Subcutaneous abdominal adipose tissue (tissue), 5 donors: ENCODE results near the gene CBARP.
A peak's percentile ranks its signal among the peaks of the same experiment; 100 is the strongest.
"Not testable (repeated sequence)": the region's sequence is repeated elsewhere in the genome, so short reads cannot be mapped to it uniquely, and the experiment has no call there.

Experiments used
- H3K27ac ChIP-seq: one replicate; pipeline ENCODE4 v1.7.0; 2013; ENCODE audit warnings: low read depth, mild to moderate bottlenecking, inconsistent platforms, low read length, moderate library complexity
- H3K27me3 ChIP-seq, 5 donors: one replicate each; pipeline ENCODE4 v1.7.0; 2013; ENCODE audit warnings: low read length in 5 of 5, inconsistent platforms in 1 of 5; ENCODE audit not compliant: control insufficient read depth in 5 of 5, insufficient read depth in 4 of 5
- H3K36me3 ChIP-seq, 5 donors: one replicate each; pipeline ENCODE4 v1.7.0; 2013; ENCODE audit warnings: low read length in 5 of 5; ENCODE audit not compliant: control insufficient read depth in 5 of 5, insufficient read depth in 5 of 5
- H3K4me1 ChIP-seq, 5 donors: one replicate each; pipeline ENCODE4 v1.7.0; 2013; ENCODE audit warnings: low read length in 5 of 5, mild to moderate bottlenecking in 3 of 5, moderate library complexity in 1 of 5; ENCODE audit not compliant: control insufficient read depth in 5 of 5, insufficient read depth in 5 of 5
- H3K4me3 ChIP-seq, 5 donors: one replicate each; pipeline ENCODE4 v1.7.0; 2013; ENCODE audit warnings: low read length in 5 of 5, low read depth in 1 of 5
- H3K9ac ChIP-seq, 5 donors: one replicate each; pipeline ENCODE4 v1.7.0; 2013; ENCODE audit warnings: low read length in 5 of 5, mild to moderate bottlenecking in 4 of 5, moderate library complexity in 3 of 5
- H3K9me3 ChIP-seq, 5 donors: one replicate each; pipeline ENCODE4 v1.7.0; 2013; ENCODE audit warnings: low read length in 5 of 5; ENCODE audit not compliant: control insufficient read depth in 5 of 5
- donor health status: healthy.
- donor health status: healthy.
- donor health status: healthy.
- donor health status: healthy.
- donor health status: healthy.

CBARP gene

DNA sequence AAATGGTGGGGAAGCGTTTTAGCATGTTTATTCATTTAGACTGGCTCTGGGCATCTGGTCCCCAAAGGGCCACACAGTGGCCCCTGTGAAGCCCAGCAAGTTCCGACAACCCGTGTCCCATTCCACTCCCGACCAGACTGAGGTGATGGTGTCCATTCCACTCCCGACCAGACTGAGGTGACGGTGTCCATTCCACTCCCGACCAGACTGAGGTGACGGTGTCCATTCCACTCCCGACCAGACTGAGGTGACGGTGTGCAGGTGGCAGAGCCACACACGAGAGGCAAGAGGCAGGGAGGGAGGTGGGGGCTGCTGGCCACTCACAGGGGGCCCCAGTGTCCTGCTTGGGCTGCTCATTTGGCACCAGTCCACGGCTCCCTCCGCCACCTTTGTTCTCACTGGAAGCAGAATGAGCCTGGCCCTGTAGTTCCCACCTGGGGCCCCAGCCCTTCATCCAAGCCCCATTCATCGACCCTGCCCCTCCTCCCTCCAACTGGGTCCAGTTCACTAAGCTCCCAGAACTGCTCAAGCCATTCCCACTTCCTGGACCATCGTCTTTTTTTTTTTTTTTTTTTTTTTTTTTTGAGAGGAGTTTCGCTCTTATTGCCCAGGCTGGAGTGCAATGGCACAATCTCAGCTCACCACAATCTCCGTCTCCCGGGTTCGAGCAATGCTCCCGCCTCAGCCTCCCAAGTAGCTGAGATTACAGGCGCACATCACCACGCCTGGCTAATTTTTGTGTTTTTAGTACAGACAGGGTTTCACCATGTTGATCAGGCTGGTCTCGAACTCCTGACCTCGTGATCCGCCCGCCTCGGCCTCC, 8.7 kb upstream of the CBARP start:
- Histone ChIP-seq H3K27ac (peak overlapping the region; percentile 41), H3K9ac (peak overlapping the region in 1 of 5 donors; percentile 30), H3K4me1 (peaks cover 2 to 60% (median 56%) of the 10 kb centered on the region in 5 donors)
- H3K4me3 ChIP-seq, H3K27me3 ChIP-seq, H3K9me3 ChIP-seq, H3K36me3 ChIP-seq: not testable (repeated sequence)

DNA sequence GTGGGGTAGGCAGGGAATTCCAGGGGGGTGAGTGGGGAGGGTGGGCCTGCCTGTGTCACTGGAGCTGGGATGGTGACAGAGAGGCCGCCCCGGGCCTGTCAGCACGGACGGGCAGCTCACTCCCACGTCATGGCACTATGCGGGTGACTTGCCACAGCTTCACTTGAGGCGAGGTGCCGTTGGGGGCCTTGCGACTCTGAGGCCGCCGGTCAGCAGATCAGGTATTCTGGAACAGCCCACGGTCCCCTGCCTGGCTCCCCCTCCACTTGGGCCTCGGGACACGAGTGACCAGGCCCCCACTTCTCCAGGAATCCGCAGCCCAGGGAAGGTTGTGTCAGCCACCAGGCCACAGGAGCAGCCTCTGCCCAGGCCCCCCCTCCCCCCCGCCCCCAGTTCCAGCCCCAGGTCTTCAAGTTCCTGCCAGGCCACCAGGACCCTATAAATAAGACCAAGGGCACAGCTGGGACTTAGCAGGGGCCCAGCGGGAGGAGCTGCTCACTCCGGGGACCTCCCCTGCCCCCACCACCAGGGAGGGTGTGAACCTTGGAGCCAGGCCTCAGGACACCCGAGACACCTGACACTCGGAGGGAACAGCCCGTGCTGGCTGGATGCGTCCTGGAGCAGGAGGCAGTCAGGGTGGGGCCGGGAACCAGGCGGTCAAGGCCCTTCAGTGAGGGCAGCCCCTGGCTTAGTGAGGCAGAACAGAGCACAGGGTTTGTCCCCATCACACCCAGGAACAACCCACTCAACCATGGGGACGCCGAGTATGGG, 7.9 kb upstream of the CBARP start:
- Histone ChIP-seq H3K4me1 (peaks cover 0 to 63% (median 61%) of the 10 kb centered on the region in 5 donors), H3K9ac (peak overlapping the region in 3 of 5 donors; percentile 30 to 72 (median 55)), H3K27ac (peak overlapping the region; percentile 94), H3K27me3 (no peaks in the 10 kb centered on the region), H3K36me3 (no peaks in the 10 kb centered on the region), H3K9me3 (no peaks in the 10 kb centered on the region), H3K4me3 (no peak overlapping the region)

DNA sequence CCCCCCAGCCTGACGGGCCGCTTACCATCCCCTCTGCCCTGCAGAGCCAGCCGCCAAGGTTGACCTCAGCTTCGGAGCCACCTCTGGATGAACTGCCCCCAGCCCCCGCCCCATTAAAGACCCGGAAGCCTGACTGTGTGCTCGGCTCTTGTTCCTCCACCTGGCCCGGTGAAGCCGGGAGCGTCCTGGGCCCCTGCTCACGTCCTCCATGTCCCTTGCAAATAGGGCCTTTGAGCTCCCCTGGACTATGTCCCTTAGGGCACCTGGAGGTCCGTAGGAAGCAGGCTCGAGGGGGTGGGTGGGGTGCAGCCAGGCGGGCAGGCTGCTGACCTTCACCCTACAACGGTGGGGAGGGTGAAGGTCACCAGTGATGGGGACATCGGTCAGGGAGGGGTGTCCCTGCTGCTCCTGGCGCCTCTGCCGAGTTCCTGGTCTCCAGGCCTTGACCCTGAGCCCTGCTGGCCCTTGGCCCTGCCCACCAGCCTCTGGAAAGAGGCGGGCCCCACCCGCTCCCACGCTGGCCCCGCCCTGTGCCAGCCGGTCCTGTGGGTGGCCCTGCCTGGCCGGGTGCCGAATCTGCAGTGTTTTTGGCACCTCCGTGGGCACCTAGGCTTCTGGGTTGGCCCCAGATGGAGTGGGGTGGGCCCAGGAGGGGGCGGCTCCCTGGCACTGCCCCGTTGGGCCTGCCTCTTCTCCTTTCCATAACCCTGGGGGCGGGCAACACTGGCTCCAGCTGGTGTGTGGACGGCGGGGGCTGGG, 7.1 kb upstream of the CBARP start:
- Histone ChIP-seq H3K9ac (peak overlapping the region; percentile 33 to 72 (median 42)), H3K27ac (peak overlapping the region; percentile 94), H3K9me3 (no peaks in the 10 kb centered on the region), H3K36me3 (no peaks in the 10 kb centered on the region), H3K4me3 (peak overlapping the region in 4 of 5 donors; percentile 27 to 55 (median 40)), H3K4me1 (peaks cover 0 to 69% (median 63%) of the 10 kb centered on the region in 5 donors), H3K27me3 (no peaks in the 10 kb centered on the region)

DNA sequence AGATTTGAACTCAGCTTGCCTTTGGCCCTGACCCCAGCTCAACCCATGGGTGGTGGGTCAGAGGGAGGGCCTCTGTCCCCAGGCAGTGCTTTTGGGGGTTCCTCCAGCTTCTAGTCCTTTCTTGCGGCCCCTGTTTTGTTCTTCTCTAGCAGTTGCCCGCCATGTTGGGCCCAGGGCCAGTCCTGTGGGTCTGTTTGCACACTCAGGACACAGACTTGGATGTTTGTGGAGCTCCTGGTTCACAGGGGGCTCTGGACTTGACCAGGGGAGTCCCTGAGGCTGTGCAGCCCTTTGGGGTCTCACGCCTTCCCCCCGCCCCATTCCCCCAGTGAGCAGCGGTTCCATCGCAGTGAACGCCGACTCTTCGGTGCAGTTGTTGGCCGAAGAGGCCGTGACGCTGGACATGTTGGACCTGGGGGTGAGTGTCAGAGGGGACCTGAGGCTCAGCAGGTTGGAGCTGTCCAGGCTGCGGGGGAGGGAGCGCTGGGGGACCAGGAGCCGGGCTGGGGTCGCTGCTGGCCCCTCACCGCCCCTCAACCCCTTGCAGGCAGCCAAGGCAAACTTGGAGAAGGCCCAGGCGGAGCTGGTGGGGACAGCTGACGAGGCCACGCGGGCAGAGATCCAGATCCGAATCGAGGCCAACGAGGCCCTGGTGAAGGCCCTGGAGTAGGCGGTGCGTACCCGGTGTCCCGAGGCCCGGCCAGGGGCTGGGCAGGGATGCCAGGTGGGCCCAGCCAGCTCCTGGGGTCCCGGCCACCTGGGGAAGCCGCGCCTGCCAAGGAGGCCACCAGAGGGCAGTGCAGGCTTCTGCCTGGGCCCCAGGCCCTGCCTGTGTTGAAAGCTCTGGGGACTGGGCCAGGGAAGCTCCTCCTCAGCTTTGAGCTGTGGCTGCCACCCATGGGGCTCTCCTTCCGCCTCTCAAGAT, 6.2 kb upstream of the CBARP start:
- H3K36me3 ChIP-seq, result no peaks in the 10 kb centered on the region
- peak overlapping the region; percentile 94 for H3K27ac ChIP-seq
- H3K9ac ChIP-seq, result peak overlapping the region in 3 of 5 donors; percentile 42 to 72 (median 55)
- H3K27me3 ChIP-seq, result no peaks in the 10 kb centered on the region
- H3K4me3 ChIP-seq, result peak overlapping the region in 3 of 5 donors; percentile 37 to 55 (median 44)
- H3K4me1 ChIP-seq, result peaks cover 0 to 72% (median 67%) of the 10 kb centered on the region in 5 donors
- H3K9me3 ChIP-seq, result no peaks in the 10 kb centered on the region

DNA sequence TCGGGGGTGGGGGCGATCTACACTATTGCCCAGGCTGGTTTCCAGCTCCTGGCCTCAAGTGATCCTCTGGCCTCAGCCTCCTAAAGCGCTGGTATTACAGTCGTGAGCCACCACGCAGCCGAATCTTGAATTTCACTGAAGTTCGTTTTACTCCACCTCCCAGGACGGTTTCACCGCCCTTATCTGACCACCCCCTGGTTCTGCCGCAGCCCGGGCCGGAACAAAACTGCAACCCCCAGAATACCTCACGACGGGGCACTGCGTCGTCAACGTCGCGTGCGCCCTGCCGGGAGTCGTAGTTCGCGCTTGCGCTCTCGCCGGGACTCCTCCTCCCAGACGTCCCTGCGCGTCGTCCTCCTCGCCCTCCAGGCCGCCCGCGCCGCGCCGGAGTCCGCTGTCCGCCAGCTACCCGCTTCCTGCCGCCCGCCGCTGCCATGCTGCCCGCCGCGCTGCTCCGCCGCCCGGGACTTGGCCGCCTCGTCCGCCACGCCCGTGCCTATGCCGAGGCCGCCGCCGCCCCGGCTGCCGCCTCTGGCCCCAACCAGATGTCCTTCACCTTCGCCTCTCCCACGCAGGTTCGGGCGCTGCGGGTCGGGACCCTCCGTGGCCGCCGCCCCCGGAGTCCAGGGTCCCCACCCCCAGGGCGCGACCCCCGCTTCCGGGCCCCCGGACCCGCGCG, 3.8 kb upstream of the CBARP start, which contains the start of gene ATP5F1D:
ATP5F1D (plus strand) TSS at position 335 of the 679 bp plus-strand sequence; CDS start at position 435, 100 bp downstream.
- Histone ChIP-seq H3K4me1 (peaks cover 0 to 82% (median 71%) of the 10 kb centered on the region in 5 donors), H3K9ac (peak within 1 kb of the TSS in 4 of 5 donors; percentile 70 to 81 (median 72)), H3K27me3 (peaks cover 0 to 3% (median 0%) of the 10 kb centered on the region in 5 donors), H3K36me3 (no peaks in the 10 kb centered on the region), H3K9me3 (no peaks in the 10 kb centered on the region), H3K27ac (peak within 1 kb of the TSS; percentile 82), H3K4me3 (peak within 1 kb of the TSS; percentile 61 to 71 (median 68))

DNA sequence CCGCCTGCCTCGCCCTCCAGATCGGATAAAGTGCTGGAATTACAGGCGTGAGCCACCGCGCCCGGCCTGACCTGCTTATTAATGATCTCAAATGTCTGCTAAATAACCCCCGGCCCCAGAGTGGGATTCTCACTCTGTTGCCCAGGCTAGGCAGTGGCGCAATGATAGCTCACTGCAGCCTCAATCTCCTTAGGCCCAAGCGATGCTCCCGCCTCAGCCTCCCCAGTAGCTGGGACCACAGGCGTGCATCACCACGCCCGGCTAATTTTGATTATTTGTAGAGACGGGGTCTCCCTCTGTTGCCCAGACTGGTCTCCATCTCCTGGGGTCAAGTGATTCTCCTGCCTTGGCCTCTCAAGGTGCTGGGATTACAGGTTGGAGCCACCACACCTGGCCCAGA, 3.1 kb upstream of the CBARP start:
- Histone ChIP-seq H3K9ac (peak overlapping the region in 3 of 5 donors; percentile 19 to 70 (median 70)), H3K27me3 (peaks cover 0 to 8% (median 5%) of the 10 kb centered on the region in 5 donors), H3K4me3 (peak overlapping the region in 3 of 5 donors; percentile 55 to 71 (median 71)), H3K36me3 (no peaks in the 10 kb centered on the region), H3K27ac (peak overlapping the region; percentile 82), H3K4me1 (peaks cover 0 to 81% (median 65%) of the 10 kb centered on the region in 5 donors), H3K9me3 (no peaks in the 10 kb centered on the region)

DNA sequence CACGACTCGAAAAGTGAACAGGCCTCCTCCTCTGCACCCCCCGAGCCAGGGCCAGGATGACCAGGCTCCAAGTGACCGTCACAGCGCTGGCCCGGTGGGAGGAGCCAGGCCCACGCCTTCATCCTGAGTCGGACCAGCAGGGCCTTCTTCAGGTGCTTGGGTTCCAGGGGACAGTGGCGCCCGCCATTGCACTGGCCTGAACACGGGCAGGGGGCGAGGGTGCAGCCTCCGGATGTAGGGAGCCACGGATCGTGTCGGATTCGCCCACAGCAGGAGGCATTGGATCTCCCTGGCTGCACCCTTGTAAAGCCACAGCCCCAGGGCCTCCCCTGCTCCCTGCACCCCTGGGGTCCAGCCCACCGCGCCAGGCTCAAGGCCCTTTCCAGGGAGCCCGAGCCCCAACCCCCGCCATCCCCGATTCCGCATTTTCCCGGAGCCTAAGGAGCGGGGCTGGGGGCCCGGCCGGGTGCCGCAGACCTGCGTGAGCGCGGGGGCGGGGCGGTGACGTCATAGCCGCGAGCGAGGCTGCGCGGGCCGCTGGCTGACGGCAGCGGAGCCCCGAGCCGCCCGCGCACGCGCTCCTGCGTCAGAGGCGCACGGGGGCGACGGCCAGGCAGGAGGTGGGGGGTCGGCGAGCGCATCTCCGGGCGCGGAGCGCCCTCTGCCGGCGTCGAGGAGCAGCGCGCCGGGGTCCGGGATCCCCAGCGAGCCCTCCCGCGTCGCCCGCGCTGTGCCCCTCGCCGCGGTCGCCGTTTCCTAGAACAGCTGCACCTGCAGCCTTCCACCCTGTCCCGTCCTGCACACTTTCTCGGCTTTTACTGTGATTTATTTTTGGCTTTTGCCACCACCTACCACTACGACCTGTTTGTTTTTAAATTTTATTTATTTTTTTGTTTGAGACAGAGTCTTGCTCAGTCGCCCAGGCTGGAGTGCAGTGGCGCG, 2.3 kb upstream of the CBARP start:
- H3K27ac ChIP-seq, result peak overlapping the region; percentile 67
- H3K4me3 ChIP-seq, result peak overlapping the region in 2 of 5 donors; percentile 34 to 71
- no peaks in the 10 kb centered on the region for H3K36me3 ChIP-seq
- peak overlapping the region in 3 of 5 donors; percentile 30 to 62 (median 57) for H3K9ac ChIP-seq
- H3K4me1 ChIP-seq, result peaks cover 0 to 74% (median 58%) of the 10 kb centered on the region in 5 donors
- peaks cover 0 to 11% (median 8%) of the 10 kb centered on the region in 5 donors for H3K27me3 ChIP-seq
- no peaks in the 10 kb centered on the region for H3K9me3 ChIP-seq

DNA sequence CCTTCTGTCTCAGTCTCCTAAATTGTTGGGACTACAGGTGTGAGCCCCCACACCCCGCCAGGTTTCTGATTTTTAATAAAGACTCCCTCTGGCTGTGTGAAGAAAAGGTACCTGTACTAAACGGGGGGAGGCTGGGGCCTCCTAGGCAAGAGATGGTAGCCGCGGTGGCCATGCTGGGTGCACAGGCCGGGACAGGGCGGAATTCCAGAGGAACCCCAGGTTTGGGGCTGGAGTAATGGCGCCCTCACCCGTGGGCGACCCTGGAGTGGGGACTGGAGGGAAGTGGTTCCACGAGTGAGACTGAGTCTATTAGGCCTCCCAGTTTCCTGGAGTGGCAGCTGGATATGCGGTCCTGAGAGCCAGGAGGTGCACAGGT, 1.6 kb upstream of the CBARP start:
- Histone ChIP-seq H3K27ac (peak overlapping the region; percentile 67), H3K4me1 (peaks cover 0 to 67% (median 51%) of the 10 kb centered on the region in 5 donors)

More for the DNA sequence above, 1.6 kb upstream of the CBARP start:
- Histone ChIP-seq H3K36me3 (no peaks in the 10 kb centered on the region), H3K9me3 (no peaks in the 10 kb centered on the region), H3K4me3 (peak overlapping the region in 1 of 5 donors; percentile 53), H3K27me3 (peaks cover 0 to 11% (median 8%) of the 10 kb centered on the region in 5 donors), H3K9ac (peak overlapping the region in 1 of 5 donors; percentile 62)
